ENCODE data around the gene GHRL.

Gene GHRL

DNA sequence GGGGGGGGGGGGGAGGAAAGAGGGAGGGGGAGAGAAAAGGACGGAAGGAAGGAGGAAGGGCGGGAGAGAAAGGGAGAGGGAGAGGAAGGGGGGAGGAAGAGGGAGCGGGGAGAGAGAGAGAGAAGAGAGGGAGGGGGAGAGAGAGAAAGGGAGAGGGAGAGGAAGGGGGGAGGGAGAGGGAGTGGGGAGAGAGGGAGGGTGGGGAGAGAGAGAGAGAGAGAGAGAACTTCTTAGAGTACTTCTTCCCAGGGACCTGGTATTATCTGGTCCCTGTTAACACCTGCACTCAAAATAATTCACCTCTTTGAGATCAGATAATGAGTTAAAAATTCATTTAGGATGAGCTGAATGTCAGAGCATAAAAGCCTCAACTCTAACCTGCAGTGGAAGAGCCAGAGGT lies 27.1 kb upstream of the GHRL start:
- no peak for DNase-seq (ENCODE audit: extremely low spot score)
- TF ChIP-seq, protein P1, sequence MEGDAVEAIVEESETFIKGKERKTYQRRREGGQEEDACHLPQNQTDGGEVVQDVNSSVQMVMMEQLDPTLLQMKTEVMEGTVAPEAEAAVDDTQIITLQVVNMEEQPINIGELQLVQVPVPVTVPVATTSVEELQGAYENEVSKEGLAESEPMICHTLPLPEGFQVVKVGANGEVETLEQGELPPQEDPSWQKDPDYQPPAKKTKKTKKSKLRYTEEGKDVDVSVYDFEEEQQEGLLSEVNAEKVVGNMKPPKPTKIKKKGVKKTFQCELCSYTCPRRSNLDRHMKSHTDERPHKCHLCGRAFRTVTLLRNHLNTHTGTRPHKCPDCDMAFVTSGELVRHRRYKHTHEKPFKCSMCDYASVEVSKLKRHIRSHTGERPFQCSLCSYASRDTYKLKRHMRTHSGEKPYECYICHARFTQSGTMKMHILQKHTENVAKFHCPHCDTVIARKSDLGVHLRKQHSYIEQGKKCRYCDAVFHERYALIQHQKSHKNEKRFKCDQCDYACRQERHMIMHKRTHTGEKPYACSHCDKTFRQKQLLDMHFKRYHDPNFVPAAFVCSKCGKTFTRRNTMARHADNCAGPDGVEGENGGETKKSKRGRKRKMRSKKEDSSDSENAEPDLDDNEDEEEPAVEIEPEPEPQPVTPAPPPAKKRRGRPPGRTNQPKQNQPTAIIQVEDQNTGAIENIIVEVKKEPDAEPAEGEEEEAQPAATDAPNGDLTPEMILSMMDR (IDR thresholded peaks at IDR 0.05; ENCODE audit: control extremely low read depth, extremely low read depth, low read depth, missing control alignments) = no peak
- ChIA-PET POLR2A (no interaction called here), CTCF (interaction anchor here (1.2 to 4.3 kb wide), 3 partner anchors 33 to 388 kb away, joined by 3 to 42 read pairs (median 5); partner anchors contain the start of gene CRELD1)

DNA sequence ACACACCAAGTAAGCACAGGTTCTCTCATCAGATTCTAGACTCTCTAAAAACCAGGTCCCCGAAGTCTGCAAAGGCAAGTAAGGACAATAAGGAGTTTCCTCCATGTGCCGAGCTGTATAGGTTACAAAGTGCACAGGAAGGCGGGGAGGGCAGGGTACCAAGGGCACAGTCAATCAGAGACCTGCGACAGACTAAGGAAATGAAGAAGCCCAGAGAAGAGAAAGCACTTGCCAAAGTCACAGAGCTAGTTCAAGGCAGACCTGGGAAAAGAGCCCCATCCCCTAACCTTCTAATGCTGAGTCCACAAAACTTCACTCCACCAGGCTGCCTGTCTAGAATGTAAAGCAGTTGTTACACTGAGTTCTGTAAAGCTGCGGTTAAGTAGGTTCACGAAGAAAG lies 26.5 kb upstream of the GHRL start:
- no peak for DNase-seq (ENCODE audit: extremely low spot score)
- POLR2A ChIA-PET = interaction anchor here (0.9 kb wide), 1 partner anchor 10 kb away, joined by 6 read pairs; no protein-coding TSS in a partner anchor
- TF ChIP-seq, protein P1 (IDR thresholded peaks at IDR 0.05; ENCODE audit: control extremely low read depth, extremely low read depth, low read depth, missing control alignments) = no peak
- CTCF ChIA-PET = interaction anchor here (4.3 kb wide), 1 partner anchor 387 kb away, joined by 42 read pairs; the partner anchor contains the start of gene CRELD1

DNA sequence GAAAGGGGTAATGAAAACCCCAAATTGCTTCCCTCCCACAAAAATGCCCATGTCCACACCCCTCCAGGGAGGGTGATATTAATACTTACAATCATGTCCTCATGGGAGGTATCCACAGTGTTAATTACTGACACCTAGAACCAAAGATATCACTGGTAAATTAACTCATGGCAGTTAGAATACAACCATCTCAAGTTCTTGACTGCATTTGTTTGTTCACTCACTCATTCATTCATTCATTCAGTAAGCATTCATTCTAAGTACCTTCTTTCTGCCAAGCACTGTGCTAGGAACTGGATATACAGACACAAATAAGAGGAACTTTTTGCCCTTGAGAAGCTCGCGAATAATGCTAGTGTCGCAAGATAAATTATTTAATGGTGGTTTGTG lies 25.2 kb upstream of the GHRL start:
- POLR2A ChIA-PET = no interaction called here
- CTCF ChIA-PET = interaction anchor here (1.0 kb wide), 1 partner anchor 8 kb away, joined by 3 read pairs; no protein-coding TSS in a partner anchor
- TF ChIP-seq, protein P1 (IDR thresholded peaks at IDR 0.05; ENCODE audit: control extremely low read depth, extremely low read depth, low read depth, missing control alignments) = no peak
- DNase-seq (ENCODE audit: extremely low spot score) = no peak

DNA sequence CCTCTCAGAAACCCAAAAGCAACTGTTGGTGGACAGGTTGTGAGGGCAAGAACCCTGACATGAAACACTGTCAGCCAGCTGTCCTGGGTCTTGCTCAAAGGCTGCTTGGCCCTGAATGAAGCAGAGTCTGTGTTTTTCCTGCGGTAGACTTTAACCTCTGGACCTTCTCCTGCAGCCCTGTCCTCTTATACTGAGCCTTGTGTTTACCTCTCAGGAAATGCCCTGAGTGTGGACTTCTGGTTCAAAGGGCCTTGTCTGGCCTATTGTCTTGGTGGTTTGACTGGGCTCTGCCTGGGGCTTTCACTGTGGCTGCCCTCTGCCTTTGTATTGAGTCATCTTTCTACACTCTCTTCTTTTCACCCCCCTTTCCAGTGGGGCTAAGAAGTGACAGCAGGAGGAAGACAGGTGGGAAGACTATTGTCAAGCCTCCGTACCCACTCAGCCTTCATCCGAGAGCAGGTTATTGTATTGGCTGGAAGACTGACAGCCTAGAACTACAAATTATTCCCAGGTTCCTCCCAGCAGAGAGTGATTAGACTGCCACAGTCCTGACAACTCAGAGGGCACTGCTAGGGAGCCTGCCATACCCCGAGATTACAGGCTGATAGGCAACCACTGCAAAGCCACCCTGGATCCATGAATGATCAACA lies 24.7 kb upstream of the GHRL start:
- POLR2A ChIA-PET = interaction anchor here (1.3 kb wide), 1 partner anchor 27 kb away, joined by 3 read pairs; no protein-coding TSS in a partner anchor
- CTCF ChIA-PET = interaction anchor here (1.0 kb wide), 1 partner anchor 8 kb away, joined by 3 read pairs; no protein-coding TSS in a partner anchor

DNA sequence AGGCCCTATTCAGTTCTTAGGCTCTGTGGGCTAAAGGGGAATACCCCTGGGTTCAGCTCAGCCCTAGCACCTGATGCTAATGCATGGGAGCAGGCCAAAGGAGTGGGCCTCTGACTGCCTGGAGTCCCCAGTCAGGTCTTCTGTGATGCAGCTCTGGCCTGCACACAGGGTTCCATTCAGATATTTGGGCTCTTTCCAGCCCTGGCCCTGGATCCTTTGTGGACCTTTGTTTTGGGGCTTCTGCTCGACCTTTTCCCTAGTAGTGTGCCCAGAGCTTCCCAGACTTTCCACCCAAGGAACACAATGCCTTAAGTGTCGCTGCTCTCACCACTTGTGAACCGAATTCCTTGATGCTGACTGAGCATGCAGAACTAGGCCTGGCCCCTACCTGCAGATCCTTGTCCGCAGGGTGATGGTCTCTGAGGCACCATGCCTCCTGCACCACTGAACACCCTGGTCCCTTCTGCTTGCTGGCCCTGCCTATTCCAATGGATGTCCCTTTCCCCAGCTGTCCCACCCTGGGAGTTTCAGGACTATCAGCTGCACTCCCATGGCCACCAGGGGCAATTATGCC lies 23.1 kb upstream of the GHRL start:
- POLR2A ChIA-PET = interaction anchor here (0.6 to 1.3 kb wide), 4 partner anchors 10 to 268 kb away, joined by 3 to 5 read pairs (median 4); no protein-coding TSS in a partner anchor
- TF ChIP-seq, protein P1 (IDR thresholded peaks at IDR 0.05; ENCODE audit: control extremely low read depth, extremely low read depth, low read depth, missing control alignments) = no peak
- CTCF ChIA-PET = no interaction called here
- DNase-seq (ENCODE audit: extremely low spot score) = no peak

More for the DNA sequence above, 24.7 kb upstream of the GHRL start:
- TF ChIP-seq, protein P1 (IDR thresholded peaks at IDR 0.05; ENCODE audit: control extremely low read depth, extremely low read depth, low read depth, missing control alignments) = no peak
- DNase-seq (ENCODE audit: extremely low spot score) = no peak

DNA sequence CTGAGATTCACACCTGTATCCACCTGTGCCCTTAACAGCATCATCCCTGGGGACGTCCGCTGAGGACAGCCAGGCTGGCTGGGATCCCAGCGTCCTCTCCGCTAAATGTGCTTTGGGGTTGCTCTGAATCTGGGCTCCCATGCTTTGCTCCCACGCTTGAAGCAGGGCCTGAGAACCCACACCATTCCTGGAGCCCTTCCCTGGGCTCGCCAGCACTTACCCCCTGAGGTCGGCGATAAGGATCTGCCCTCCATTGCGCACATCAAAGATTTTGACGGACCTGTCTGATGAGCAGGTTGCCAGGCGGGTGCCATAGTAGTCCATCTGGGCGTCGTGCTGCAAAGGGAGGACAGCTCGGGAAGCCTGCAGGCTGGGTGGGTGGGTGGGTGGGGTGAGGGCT lies 22.4 kb upstream of the GHRL start:
- POLR2A ChIA-PET = interaction anchor here (1.0 kb wide), 1 partner anchor 12 kb away, joined by 3 read pairs; no protein-coding TSS in a partner anchor
- DNase-seq (ENCODE audit: extremely low spot score) = no peak
- CTCF ChIA-PET = interaction anchor here (1.5 kb wide), 1 partner anchor 14 kb away, joined by 3 read pairs; no protein-coding TSS in a partner anchor

More for the DNA sequence above, 22.4 kb upstream of the GHRL start:
- TF ChIP-seq, protein P1 (IDR thresholded peaks at IDR 0.05; ENCODE audit: control extremely low read depth, extremely low read depth, low read depth, missing control alignments) = no peak

Measured in GM10248 (cell line).